HG03439 (cell line): Measurements from ENCODE around the gene ELP4.
"Not testable (repeated sequence)": the region's sequence is repeated elsewhere in the genome, so short reads cannot be mapped to it uniquely, and the experiment has no call there.

ENCODE experiments used
- ATAC-seq: cut with Tn5 transposase; IDR thresholded peaks from one replicate; pipeline ENCODE4 v1.9.1; 2021; ENCODE audit warnings: mild to moderate bottlenecking, moderate library complexity; ENCODE audit not compliant: unreplicated experiment

ELP4 gene

GRCh38 chr11:31542862-31543261, 33.3 kb downstream of the ELP4 start:
- ATAC-seq: no peak

GRCh38 chr11:31555938-31556337, 46.4 kb downstream of the ELP4 start:
- ATAC-seq: no peak

- no peak for ATAC-seq
These were observed 48.4 kb downstream of the ELP4 start for GRCh38 chr11:31558001-31558400.

- ATAC-seq: no peak
These were observed 51.4 kb downstream of the ELP4 start for GRCh38 chr11:31560842-31561476.

- ATAC-seq: not testable (repeated sequence)
These were observed 55.0 kb downstream of the ELP4 start for GRCh38 chr11:31564517-31564916.

GRCh38 chr11:31574133-31574532, 64.6 kb downstream of the ELP4 start:
- ATAC-seq: not testable (repeated sequence)

- ATAC-seq: not testable (repeated sequence)
These were observed 66.2 kb downstream of the ELP4 start for GRCh38 chr11:31575764-31576163.

GRCh38 chr11:31579412-31579811, 69.8 kb downstream of the ELP4 start:
- ATAC-seq: not testable (repeated sequence)

- ATAC-seq: no peak
These were observed 73.1 kb downstream of the ELP4 start for GRCh38 chr11:31582697-31583096.

- ATAC-seq: no peak
These were observed 88.9 kb downstream of the ELP4 start for GRCh38 chr11:31598454-31598853.

GRCh38 chr11:31601635-31602282, 92.2 kb downstream of the ELP4 start:
- ATAC-seq: no peak

- ATAC-seq: no peak
These were observed 97.3 kb downstream of the ELP4 start for GRCh38 chr11:31606893-31607292.

- no peak for ATAC-seq
These were observed 98.3 kb downstream of the ELP4 start for GRCh38 chr11:31607914-31608313.

- no peak for ATAC-seq
These were observed 99.4 kb downstream of the ELP4 start for GRCh38 chr11:31608995-31609394.

GRCh38 chr11:31610544-31610943, 101.0 kb downstream of the ELP4 start:
- no peak for ATAC-seq

GRCh38 chr11:31617246-31617645, 107.7 kb downstream of the ELP4 start:
- ATAC-seq: no peak

GRCh38 chr11:31619980-31620379, 110.4 kb downstream of the ELP4 start:
- no peak for ATAC-seq

- no peak for ATAC-seq
These were observed 110.9 kb downstream of the ELP4 start for GRCh38 chr11:31620434-31620833.

GRCh38 chr11:31625868-31626267, 116.3 kb downstream of the ELP4 start:
- ATAC-seq: no peak

GRCh38 chr11:31628111-31628510, 118.5 kb downstream of the ELP4 start:
- no peak for ATAC-seq

- no peak for ATAC-seq
These were observed 127.4 kb downstream of the ELP4 start for GRCh38 chr11:31636983-31637382.

GRCh38 chr11:31640611-31641010, 131.0 kb downstream of the ELP4 start:
- no peak for ATAC-seq
